GM19395 (cell line): Measurements from ENCODE around the gene PARP8.
A peak's percentile ranks its signal among the peaks of the same experiment; 100 is the strongest.
"Not testable (repeated sequence)": the region's sequence is repeated elsewhere in the genome, so short reads cannot be mapped to it uniquely, and the experiment has no call there.

Experiments
- ATAC-seq: cut with Tn5 transposase; IDR thresholded peaks from one replicate; pipeline ENCODE4 v1.9.1; 2021; ENCODE audit warnings: mild to moderate bottlenecking, moderate library complexity; ENCODE audit not compliant: unreplicated experiment

Gene PARP8

DNA sequence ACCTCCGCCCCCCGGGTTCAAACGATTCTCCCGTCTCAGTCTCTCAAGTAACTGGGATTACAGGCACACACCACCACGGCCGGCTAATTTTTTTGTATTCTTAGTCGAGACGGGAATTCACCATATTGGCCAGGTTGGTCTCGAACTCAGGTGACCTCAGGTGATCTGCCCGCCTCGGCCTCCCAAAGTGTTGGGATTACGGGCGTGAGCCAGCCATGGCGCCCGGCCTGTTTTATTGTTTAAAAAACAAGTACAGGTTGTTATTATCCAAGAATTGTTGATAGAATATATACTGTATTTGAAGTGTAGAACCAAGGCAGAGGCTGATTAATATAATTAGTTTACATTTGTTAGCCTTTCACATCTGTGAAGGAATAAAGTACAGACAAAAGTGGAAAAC is 8.9 kb downstream of the PARP8 start:
- no peak for ATAC-seq

DNA sequence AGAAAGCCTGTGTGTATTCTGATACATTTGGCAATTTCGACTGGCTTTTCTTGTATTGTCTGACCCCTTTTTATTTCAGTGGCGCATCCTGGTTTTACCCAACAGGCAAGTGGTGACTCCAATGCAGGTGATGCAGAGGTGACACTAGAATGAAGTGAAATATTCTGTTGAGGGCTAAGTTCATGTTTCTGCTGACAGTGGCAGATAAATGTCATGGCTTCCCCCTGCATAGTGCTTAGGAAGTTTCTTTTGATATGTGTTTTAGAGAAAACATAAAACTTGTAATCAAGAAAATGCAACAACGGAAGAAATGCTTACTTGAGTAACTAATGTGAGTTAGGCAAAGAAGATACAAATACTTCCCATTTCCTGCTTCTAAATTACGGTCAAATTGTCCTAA is 13.1 kb downstream of the PARP8 start:
- ATAC-seq = not testable (repeated sequence)

DNA sequence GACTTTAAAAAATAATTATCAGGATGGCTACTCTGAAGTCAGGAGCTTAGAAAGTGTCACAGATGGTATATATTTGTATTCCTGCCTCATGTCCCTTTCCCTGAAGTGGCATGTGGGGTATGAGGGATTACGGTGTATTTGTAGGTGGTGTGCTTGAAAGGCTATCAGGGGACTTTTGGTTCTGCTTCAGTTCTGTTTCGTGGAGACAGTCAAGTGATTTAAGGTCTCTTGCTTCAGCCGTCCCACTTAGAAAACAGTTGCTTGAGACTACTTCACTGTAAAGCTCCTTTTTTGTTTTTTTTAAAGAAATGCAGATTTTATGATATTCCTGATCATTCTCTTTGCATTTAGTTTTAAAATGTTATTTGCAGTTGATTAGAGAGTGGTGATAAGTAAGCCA is 18.3 kb downstream of the PARP8 start:
- ATAC-seq = no peak

DNA sequence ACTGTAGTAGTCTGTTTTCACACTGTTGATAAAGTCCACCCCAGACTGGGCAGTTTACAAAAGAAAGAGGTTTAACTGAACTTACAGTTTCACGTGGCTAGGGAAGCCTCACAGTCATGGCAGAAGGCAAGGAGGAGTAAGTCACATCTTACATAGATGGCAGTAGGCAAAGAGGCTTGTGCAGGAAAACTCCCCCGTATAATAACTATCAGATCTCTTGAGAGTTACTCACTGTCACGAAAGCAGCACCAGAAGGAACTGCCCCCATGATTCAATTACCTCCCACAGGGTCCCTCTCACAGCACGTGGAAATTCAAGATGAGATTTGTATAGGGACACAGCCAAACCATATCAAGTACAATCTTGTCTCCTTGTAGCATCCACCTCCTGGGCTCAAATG is 21.1 kb downstream of the PARP8 start:
- ATAC-seq = no peak

DNA sequence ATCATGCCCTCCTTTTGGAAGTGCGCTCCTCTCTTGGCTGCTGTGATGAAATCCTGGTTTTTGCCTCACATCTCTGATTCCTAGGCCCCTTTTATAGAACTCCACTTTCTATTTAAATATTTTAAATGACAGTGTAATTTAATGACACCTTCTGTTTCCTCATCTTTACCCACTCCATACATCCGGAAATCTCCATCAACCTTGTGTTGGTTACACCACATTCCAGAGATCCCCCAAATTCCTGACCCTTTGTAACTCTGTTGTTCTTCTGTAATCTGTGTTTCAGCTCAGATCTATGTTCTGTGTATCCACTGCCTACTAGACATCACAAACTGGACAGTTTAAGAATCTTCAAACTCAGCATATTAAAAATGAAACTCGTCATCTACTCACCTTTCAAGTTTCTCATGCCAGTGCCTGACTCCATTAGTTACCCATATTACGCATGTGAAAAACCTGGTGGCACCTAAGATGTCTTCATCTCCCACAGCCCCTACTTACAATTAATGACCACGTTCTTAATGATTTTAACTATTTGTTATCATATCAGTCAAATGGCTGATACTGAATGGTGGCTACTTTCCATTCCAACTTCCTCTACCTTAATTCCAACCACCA is 25.1 kb downstream of the PARP8 start:
- peak; percentile 50 for ATAC-seq

DNA sequence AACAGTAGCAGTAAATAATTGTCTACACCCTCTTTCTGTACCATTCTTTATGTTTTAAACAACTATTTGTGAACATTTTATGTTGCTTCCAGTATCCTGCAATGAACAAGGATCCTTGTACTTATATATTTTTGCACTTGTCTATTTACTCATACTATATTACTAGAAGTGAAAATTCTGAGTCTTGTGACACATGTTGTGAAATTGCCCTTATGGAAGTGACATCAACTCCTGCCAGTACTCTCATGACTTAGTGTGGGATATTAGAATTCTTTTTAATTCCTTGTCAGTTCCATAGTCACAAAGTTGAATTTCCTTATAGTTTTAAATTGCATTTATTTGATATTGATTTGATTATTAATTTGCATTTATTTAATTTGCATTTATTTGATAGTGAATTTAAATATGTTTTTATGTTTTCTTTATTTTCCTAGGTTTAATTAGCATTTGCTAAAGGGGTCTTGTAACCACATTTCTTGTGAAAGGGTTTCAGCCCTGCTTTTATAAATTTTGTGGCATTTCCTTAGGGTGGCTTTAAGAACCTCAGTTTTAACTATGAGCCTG is 27.7 kb downstream of the PARP8 start:
- ATAC-seq = no peak

DNA sequence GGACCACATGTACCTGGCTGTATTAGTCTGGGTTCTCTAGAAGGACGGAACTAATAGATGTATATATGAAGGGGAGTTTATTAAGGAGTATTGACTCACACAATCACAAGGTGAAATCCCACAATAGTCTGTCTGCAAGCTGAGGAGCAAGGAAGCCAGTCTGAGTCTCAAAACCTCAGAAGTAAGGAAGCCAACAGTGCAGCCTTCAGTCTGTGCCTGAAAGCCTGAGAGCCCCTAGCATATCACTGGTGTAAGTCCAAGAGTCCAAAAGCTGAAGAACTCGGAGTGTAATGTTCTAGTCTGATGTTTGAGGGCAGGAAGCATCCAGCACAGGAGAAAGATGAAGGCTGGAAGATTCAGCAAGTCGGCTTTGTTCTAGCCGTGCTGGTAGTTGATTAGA is 28.2 kb downstream of the PARP8 start:
- ATAC-seq = not testable (repeated sequence)

DNA sequence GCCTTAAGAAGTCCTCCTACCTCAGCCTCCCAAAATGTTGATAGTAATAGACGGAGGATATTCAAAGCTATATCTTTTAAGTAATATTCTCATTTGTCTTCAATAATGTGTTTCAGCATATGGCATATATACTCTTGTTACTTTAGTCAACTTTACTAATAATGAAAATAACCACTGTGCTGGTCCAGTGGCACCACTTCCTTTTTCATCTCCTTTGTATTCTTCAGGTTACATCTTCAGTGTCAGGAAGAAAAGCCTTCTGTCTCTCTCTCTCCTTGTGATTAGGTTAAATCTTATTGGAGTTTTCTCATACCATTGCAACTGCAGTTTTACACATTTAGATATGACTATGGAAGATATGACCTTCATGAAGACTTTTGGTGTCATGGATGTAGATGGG is 31.3 kb downstream of the PARP8 start:
- peak; percentile 75 for ATAC-seq

DNA sequence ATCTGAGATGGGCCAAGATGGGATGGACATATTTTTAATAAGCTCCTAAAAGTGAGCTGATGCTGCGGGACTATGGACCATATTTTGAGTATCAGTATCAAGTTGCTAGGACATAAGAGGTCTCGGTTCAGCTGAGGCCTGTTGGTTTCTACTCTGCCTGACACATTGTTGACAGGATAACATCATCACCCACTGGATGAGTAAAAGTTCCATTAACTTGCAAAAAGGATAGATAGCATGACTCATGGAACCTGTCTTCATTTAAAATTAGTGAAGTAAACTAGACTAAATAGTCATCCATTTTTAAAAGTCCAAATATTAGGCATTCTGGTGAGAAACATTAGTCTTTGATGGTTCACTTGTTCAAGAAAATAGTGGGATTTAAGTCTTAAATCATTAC is 33.3 kb downstream of the PARP8 start:
- ATAC-seq = no peak

DNA sequence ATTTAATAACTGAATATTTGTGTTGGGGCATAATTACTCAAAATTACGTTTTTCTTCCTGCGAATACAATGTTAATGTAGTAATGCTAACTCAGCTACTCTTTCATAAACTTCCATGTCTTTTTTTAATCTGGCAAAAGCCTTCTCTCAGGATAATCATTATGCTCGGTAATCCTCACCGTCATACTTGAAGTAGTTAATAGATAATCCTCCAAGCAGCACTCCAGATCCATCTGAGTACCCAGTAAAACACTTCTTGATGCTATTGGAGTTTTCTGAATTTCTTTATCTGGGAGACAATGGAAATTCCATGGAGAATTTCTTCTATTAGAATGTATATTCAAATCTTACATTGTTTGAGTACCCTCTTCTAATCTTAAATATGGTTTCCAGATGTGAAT is 34.3 kb downstream of the PARP8 start:
- ATAC-seq = no peak

DNA sequence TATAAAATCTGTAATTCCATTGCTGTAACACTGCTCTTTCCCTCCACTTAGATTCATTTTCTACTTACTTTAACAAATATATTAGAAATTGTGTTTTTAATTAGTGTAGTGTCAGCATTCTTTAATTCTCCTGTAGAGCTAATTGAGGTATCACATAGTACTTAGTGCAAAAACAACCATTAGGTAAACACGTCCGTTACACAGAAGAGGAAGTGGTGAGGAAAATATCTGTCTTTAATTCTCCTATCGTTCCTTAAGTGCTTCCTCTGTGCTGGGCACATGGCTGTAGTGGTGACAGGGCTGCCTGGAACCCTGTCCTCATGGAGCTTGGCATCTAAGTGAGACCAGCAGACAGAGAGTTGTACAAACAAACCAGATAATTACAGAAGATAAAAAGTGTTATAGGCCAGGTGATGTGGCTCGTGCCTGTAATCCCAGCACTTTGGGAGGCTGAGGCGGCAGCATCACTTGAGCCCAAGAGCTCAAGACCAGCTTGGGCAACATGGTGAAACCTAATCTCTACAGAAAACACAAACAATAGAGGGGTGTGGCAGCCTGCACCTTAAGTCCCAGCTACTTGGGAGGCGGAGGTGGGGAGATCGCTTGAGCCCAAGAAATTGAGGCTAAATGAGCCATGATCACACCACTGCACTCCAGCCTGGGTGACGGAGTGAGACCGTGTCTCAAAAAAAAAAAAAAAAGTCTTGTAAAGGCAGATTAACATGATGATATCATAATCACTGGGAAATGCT is 36.4 kb downstream of the PARP8 start:
- ATAC-seq = peak; percentile 50

DNA sequence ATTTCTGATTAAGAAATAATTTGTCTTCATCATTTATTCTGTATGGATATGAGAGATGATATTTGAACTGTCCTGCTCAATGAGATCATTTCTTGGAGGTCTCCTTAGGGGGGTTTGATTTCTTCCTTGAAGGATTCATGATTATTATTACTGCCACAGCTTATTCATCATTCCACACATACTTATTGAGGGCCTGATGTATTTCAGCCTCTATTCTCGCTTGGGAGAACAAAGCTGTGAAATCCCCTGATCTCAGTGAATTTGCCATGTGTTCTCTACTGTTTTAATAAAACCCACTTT is 36.9 kb downstream of the PARP8 start:
- ATAC-seq = no peak

DNA sequence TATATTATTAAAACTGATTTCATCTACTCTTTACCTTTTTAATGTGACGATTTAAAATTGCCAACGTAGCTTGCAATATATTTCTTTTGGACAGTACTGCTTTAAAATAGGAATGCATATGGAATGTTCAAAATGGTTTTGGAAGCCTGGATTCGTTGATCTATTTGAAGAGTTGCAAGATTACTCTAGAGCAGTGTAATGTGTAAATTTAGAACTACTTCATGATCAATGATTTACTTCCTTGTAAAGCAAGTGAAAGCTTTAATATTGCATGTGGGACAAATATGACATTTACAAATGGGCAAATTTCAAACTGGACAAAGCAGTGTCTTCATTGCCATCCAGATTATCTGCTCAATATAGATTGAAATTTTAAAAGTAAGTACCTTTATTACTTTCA is 38.3 kb downstream of the PARP8 start:
- no peak for ATAC-seq

DNA sequence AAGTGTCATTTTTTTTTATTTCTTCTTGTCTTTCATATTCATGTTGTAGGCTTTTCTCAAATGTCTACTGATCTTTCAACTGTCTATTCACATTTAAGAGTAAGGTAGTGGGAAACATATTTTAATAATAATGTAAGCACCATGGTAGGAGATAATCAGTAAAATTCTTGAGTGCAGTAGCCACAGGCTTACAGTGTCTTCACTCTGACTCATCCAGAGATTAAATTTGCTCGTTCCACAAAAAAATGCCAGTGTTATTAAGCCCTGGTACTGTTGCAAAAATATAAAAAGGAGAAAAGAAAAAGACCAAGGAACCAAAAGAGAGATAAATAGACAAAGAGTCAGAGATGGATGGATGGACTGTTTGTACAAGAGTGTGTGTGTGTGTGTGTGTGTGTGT is 43.0 kb downstream of the PARP8 start:
- ATAC-seq = no peak

DNA sequence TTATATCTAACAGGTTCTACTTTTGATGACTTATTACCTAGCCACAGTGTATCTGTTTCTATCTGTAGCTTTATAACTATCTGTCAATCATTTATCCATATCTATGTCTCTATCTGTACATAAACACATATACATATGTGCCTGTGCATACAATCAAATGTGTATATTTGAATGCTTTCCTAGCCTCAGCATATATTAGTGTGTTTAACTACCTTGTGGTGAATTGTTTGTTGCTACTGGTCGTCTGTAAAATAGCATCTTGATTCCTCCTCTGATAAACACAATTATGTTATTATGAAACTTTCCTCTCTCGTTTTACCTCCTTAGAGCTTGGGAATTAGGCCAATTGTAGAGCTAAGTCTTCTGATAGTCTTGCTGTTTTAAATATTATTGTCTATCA is 44.4 kb downstream of the PARP8 start:
- ATAC-seq = peak; percentile 18

DNA sequence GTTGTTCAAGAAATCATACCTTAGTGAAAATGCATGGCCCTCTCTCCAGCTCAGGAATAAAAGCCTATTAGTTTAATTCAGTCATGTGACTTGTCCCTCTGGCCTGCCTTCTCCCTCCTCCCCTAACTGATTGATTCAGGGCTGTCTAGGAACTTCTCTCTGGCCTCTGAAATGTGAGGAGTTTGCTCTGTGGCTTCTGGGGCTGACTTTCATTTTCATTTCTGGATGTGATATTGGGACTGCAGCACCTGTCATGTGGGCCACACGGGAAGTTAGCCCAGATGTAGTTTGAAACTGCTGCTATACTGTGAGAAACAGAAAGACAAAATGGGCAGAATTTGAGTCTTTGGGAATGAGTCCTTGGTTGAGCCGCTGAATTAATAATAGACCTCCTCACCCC is 44.8 kb downstream of the PARP8 start:
- peak; percentile 98 for ATAC-seq

DNA sequence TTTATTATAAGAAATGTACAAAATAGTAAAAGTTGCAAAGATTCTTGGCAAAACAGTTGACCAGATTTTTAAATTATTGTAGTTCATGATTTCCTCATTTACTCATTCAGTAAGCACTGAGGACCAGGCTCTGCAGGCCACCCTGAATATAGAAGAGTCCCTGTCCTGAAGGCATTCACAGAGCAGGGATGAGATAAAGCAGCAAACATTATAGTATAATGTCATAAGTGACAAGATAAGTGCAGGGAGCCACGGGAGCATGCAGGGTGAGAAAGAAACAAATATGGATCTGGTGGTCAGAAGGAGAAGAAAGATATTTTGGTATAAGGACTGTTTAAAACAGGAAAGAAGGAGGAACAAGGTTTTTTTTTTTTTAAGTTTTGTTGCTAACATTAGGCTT is 46.0 kb downstream of the PARP8 start:
- ATAC-seq = no peak

DNA sequence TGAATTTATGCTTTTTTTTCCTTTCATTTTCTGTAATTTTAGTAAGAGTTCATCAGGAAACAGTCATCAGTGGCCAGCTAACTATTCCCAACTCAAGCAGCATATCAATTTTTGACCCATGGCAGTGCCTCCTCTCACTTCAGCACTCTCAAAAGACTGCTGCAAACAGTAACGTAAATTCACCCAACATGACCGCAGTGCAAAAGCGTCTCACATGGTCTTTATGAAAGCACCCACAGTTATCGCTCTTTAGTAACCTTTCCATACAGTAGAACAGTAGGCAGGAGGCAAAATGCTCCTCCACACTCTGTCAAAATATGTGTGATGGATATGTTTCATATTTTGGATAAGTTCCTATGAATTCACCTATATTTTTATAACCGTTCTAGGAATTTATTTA is 48.6 kb downstream of the PARP8 start:
- ATAC-seq = no peak

DNA sequence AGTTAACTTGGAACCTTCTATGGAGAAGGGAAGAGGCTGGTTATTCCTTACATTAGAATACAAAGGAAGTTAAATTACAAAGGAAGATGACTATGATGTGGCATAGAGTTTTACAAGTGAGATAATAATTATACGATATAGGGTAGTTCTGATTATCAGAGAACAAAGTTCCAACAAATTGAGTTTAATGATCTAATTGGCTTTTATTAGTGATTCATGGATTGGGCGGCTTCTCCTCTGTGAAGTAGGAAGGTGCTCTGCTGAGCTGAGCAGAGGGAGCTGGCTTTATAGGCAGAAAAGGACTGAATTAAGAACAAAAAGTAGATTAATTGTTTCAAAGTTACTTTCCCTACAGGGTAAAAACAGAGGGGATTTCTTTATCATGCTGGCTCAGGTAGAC is 49.7 kb downstream of the PARP8 start:
- ATAC-seq = no peak

DNA sequence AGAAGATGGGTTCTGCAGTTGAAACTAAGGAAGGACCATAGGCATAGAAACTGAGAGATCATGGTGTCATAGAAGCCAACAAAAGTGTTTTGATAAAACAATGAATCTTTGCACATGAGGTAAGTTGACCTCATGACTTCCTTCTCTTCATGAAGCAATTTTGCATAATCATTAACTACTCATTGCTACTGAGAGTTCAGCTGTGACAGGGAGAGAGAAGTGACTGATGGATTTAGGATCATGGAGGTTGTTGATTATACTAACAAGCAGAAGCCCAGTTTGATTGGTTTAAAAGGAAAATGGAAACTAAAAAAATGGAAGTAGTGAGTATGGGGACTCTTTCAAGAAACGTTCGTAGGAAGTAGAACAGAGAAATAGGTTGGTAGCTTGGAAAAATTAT is 51.2 kb downstream of the PARP8 start:
- peak; percentile 74 for ATAC-seq

DNA sequence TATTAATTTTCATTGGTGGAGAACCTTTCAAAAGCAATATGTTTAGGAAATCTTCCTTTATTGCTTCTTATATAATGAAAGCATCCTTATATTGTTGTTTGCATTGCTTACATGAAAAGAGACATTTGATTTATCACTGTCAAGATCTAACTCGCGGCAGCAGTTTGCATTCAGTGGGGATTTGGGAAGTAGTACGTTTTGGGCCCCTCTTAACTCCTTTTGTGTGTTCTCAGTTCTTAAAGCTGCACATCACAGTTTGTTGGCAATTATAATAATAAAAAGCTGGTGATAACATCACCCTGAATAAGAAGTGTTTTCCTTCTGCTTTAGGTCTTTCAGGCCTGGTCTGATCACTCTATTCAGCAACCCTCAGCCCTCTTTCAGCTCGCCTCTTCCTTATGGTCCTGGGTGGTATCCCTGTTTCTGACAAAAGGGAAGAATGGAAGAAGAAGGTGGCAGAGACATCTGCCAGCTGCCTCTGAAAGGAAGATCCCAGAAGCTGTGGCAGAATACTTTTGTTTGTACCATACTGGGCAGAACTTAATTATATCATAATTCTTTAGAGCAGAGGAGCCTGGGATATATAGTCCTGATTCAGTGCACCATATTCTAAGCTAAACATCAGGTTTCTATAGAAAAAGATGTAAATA is 53.7 kb downstream of the PARP8 start:
- ATAC-seq = no peak

DNA sequence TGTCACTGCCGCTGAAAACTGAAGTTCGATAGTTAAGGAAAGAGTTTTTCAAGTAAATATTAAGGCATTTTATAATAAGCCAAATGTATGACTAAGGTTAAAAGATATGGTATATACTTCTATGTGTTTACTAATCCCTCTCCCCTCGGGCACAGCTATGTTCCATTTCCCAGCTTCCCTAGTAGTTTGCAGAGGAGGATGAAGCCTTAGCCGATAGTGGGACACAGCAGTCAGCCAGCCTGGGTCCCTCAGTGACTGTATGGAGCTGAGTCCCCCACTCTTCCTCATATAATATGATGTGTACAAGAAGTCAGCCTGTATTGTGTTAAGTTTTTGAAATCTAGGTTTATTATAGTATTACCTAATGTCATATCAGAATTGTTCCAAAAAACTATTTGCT is 55.8 kb downstream of the PARP8 start:
- ATAC-seq = no peak
